ENCODE measurements around the gene WRNIP1.

DNA sequence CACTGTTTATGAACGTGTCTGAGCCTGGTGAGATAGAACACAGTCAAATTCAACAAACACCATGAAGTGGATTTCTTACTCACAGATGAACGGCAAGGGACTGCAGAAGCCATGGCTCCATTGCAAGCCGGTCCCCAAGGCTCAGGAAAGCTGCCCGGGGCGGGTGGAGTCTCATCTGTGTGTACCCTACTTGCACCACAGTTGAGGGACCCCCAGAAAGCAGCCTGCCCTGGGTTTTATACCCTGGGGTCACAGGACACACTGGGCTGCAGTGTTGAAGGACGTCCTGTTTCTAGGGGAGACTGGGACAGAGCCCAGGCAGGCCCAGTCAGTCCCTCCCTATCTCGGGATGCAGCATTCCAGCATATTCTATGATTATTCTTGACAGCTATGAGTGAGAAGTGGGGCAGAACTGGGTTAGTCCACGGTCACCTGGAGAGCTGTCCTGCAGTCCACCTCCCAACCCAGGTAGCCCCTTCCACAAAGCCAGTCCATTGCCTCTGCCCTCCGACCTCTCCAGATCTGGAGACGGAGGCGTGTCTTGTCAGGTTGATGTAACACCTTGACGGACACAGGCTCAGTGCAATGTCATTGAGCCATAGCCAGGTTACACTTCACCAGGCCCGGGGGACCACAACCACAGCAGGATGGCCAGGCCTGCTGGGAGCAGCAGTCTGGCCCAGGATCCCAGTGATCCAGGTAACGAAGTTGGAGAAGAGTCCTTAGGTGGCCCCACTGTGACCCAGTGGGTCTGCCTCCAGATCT, 35.5 kb downstream of the WRNIP1 start:
- TF ChIP-seq ZFP3 (CRISPR knock-in tag; IDR thresholded peaks at IDR 0.05) (no peak), ZFP30 (CRISPR knock-in tag; IDR thresholded peaks at IDR 0.05) (no peak)
